PC-3 (cell line): ENCODE data around the gene PDE9A. TPM values are rescaled to one million over a fixed set of nuclear protein-coding genes. Genes with fewer than 3 reads are reported as not detected.

ENCODE experiments used
- ATAC-seq: fragments of 200-7000 bp; cut with Tn5 transposase; 2 replicates; pipeline ENCODE4 v1.9.1; 2020; ENCODE audit warnings: mild to moderate bottlenecking, moderate library complexity
- BruUV-seq: library from RNA; stranded (reverse); fragments of 400-500 nt; replicated peaks from 2 replicates; lab custom pipeline; 2021; lab: Mats Ljungman, UMichigan
- CTCF ChIA-PET: fragments of 300-600 bp; sonication (Branson Sonifier 250); formaldehyde crosslinking; loops from one replicate; lab custom pipeline; 2022; ENCODE audit warnings: antibody characterized with exemption; lab: Charles Lee
- POLR2A ChIA-PET: fragments of 300-600 bp; sonication (Branson Sonifier 250); formaldehyde crosslinking; loops from one replicate; lab custom pipeline; 2022; ENCODE audit warnings: antibody characterized with exemption; ENCODE audit not compliant: unreplicated experiment; lab: Charles Lee
- DNase-seq: peaks from one replicate; pipeline ENCODE4 v3.0.0-alpha.2; 2015
- H2AFZ ChIP-seq: fragments of 300-600 bp; sonication (generic); 2 replicates; pipeline ENCODE4 v1.6.0; 2016; ENCODE audit warnings: antibody characterized with exemption, low read length
- H3F3A ChIP-seq: fragments of 300-600 bp; sonication (generic); one replicate; pipeline ENCODE4 v1.6.0; 2017; ENCODE audit warnings: antibody characterized with exemption, low read length, control low read depth, mild to moderate bottlenecking; ENCODE audit not compliant: unreplicated experiment
- H3K27ac ChIP-seq: fragments of 300-600 bp; sonication (generic); 2 replicates; pipeline ENCODE4 v1.5.1; 2016; ENCODE audit warnings: mild to moderate bottlenecking, low read length
- H3K27me3 ChIP-seq: fragments of 300-600 bp; sonication (generic); 2 replicates; pipeline ENCODE4 v1.6.1; 2016; ENCODE audit warnings: low read length, mixed read lengths
- H3K36me3 ChIP-seq: fragments of 300-600 bp; sonication (generic); 2 replicates; pipeline ENCODE4 v1.6.1; 2016; ENCODE audit warnings: low read depth, mixed run types, low read length, mixed read lengths
- H3K4me1 ChIP-seq: fragments of 300-600 bp; sonication (generic); 2 replicates; pipeline ENCODE4 v1.5.1; 2016; ENCODE audit warnings: low read length; ENCODE audit not compliant: insufficient read depth
- H3K4me2 ChIP-seq: fragments of 300-600 bp; sonication (generic); 2 replicates; pipeline ENCODE4 v1.6.0; 2016; ENCODE audit warnings: low read length
- H3K4me3 ChIP-seq: fragments of 300-600 bp; sonication (generic); 2 replicates; pipeline ENCODE4 v1.5.1; 2016; ENCODE audit warnings: mild to moderate bottlenecking, low read length, mixed read lengths
- H3K79me2 ChIP-seq: fragments of 300-600 bp; sonication (generic); 2 replicates; pipeline ENCODE4 v1.6.1; 2017; ENCODE audit warnings: low read length, mixed read lengths
- H3K9ac ChIP-seq: fragments of 300-600 bp; sonication (generic); 2 replicates; pipeline ENCODE4 v1.6.0; 2016; ENCODE audit warnings: mild to moderate bottlenecking, low read length
- H3K9me2 ChIP-seq: fragments of 300-600 bp; sonication (generic); replicated peaks from 2 replicates; pipeline ENCODE4 v1.6.1; 2016; ENCODE audit warnings: mixed run types, low read length, mixed read lengths
- H3K9me3 ChIP-seq: fragments of 300-600 bp; sonication (generic); 2 replicates; pipeline ENCODE4 v1.6.1; 2016; ENCODE audit warnings: low read length, mixed read lengths
- H4K20me1 ChIP-seq: fragments of 300-600 bp; sonication (generic); 2 replicates; pipeline ENCODE4 v1.6.1; 2016; ENCODE audit warnings: low read length, mixed read lengths
- CTCF ChIP-seq: fragments of 300-600 bp; sonication (generic); conservative IDR thresholded peaks from 2 replicates; pipeline ENCODE4 v1.5.1; 2017; ENCODE audit warnings: antibody characterized with exemption, low read depth, mild to moderate bottlenecking, low read length
- EZH2 ChIP-seq: fragments of 300-600 bp; sonication (generic); IDR thresholded peaks from one replicate; pipeline ENCODE4 v1.6.1; 2017; ENCODE audit warnings: antibody characterized with exemption, mild to moderate bottlenecking, low read length; ENCODE audit not compliant: unreplicated experiment
- EZH2phosphoT487 ChIP-seq: fragments of 300-600 bp; sonication (generic); IDR thresholded peaks from 2 replicates; pipeline ENCODE4 v1.6.1; 2018; ENCODE audit warnings: mild to moderate bottlenecking, antibody characterized with exemption, low read length, borderline replicate concordance
- intact Hi-C: fragments of 100-400 bp; cut with micrococcal nuclease; formaldehyde crosslinking; loops from 2 replicates; pipeline ENCODE4 v1.9.0; 2023
- total RNA-seq: library from RNA; depleted of rRNA; stranded (reverse); fragments of >200 nt; gene quantifications from 2 replicates; pipeline ENCODE4 v1.2.3, GENCODE V29; 2014

The PDE9A gene
- total RNA-seq, 1 experiment from 2014 or later: 0.33 TPM

DNA sequence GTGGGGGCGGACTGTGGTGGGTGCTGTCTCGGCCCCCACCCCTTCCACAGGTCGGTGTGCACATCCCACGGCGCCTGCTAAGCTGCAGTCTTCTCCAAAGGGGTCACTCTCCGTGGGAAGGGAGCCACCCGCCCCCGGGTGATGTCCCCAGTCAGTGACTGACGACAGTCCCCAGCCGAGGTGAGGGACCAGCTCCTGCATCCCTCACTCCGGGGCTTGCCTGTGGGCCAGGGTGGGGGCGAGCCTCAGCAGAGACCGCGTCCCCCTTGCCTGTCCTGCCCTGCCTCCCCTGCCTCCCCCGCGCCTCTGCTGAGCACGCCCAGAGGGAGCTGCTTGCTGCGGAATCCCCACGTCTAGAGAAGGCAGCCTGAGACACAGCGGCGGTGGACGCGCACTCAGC, 35.9 kb upstream of the PDE9A start:
- H3K27ac ChIP-seq: no peak overlapping the region
- ATAC-seq (no peak), DNase-seq (no peak)
- POLR2A ChIA-PET: no interaction called here
- TF ChIP-seq EZH2phosphoT487: no peak
- TF ChIP-seq EZH2: no peak
- TF ChIP-seq CTCF: no peak
- H3K79me2 ChIP-seq: no peaks in the 10 kb centered on the region
- intact Hi-C loops: no loop called here
- H3K36me3 ChIP-seq: no peaks in the 10 kb centered on the region
- H3K4me2 ChIP-seq: no peak overlapping the region
- H3K9me3 ChIP-seq: no peaks in the 10 kb centered on the region
- H3K9me2 ChIP-seq: no peaks in the 10 kb centered on the region
- H3F3A ChIP-seq: no peaks in the 10 kb centered on the region
- no TSS peak for BruUV-seq
- no peak overlapping the region for H2AFZ ChIP-seq
- CTCF ChIA-PET: no interaction called here
- peaks cover 54% of the 10 kb centered on the region for H3K27me3 ChIP-seq
- no peak overlapping the region for H3K9ac ChIP-seq
- H4K20me1 ChIP-seq: no peaks in the 10 kb centered on the region
- H3K4me1 ChIP-seq: 0 out of 2 replicates have a peak, but pooled peaks cover 4% of the 10 kb centered on the region
- H3K4me3 ChIP-seq: no peak overlapping the region

DNA sequence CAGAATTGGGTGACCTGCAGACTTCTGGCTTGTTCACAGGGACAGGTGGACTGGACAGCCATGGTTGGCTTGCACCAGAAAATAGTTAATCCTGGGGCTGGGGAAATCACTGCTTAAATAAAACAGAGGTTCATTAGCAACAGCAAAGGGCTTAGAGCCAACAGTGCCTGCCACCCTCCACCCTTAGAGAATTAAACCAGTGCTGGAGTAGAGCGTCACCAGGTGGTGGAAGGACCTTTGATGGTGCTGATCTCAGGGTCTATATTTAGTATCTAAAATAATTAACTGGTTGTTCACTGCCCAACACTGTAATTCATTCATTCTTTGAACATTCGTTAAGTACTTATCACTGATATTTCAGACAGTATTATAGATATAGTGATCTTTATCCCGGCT, 34.7 kb upstream of the PDE9A start:
- no peaks in the 10 kb centered on the region for H3K9me3 ChIP-seq
- ChIA-PET POLR2A (no interaction called here), CTCF (no interaction called here)
- no peaks in the 10 kb centered on the region for H4K20me1 ChIP-seq
- H3K4me2 ChIP-seq: no peak overlapping the region
- BruUV-seq: no TSS peak
- intact Hi-C loops: no loop called here
- H3F3A ChIP-seq: no peaks in the 10 kb centered on the region
- no peak overlapping the region for H3K27ac ChIP-seq
- H3K9ac ChIP-seq: no peak overlapping the region
- no peaks in the 10 kb centered on the region for H3K9me2 ChIP-seq
- no peak for TF ChIP-seq EZH2phosphoT487
- no peak for TF ChIP-seq EZH2
- TF ChIP-seq CTCF: no peak
- H3K4me3 ChIP-seq: no peak overlapping the region
- ATAC-seq (no peak), DNase-seq (no peak)
- no peak overlapping the region for H2AFZ ChIP-seq
- no peaks in the 10 kb centered on the region for H3K36me3 ChIP-seq
- H3K4me1 ChIP-seq: 0 out of 2 replicates have a peak, but pooled peaks cover 4% of the 10 kb centered on the region
- H3K27me3 ChIP-seq: peaks cover 64% of the 10 kb centered on the region
- no peaks in the 10 kb centered on the region for H3K79me2 ChIP-seq

DNA sequence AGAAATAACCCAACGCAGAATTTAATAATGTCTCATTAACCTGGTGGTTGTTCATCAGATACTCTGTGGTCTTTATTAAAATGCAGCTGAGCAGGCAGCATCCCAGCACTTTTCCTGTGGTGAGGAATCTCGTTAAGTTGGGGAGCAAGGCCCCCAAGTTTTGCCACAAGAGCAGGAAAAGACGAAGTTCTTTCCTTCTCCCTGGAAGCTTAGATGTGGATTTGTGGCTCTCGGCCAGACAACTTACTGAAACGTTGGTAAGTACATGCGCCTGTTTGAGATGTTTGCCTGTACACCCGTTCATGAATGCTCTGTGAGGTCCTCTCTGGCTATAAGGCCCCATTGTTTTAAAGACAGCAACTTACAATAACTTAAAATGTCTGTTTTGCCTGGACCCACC, 34.3 kb upstream of the PDE9A start:
- Histone ChIP-seq H3K36me3 (no peaks in the 10 kb centered on the region), H3K27me3 (peaks cover 68% of the 10 kb centered on the region), H3K9me3 (no peaks in the 10 kb centered on the region), H3K9me2 (no peaks in the 10 kb centered on the region), H3K4me2 (no peak overlapping the region), H3K79me2 (no peaks in the 10 kb centered on the region), H4K20me1 (no peaks in the 10 kb centered on the region), H3K4me1 (0 out of 2 replicates have a peak, but pooled peaks cover 4% of the 10 kb centered on the region), H3F3A (no peaks in the 10 kb centered on the region), H3K27ac (no peak overlapping the region), H3K9ac (no peak overlapping the region), H3K4me3 (no peak overlapping the region), H2AFZ (no peak overlapping the region)
- DNase-seq (no peak), ATAC-seq (no peak)
- ChIA-PET POLR2A (no interaction called here), CTCF (no interaction called here)
- intact Hi-C loops: no loop called here
- BruUV-seq: no TSS peak
- no peak for TF ChIP-seq CTCF
- no peak for TF ChIP-seq EZH2
- no peak for TF ChIP-seq EZH2phosphoT487
